WI38 (cell line): ENCODE results near the gene RFX2.
"Not testable (repeated sequence)": the region's sequence is repeated elsewhere in the genome, so short reads cannot be mapped to it uniquely, and the experiment has no call there.

ENCODE experiments used
- H3K4me3 ChIP-seq: 2 replicates; pipeline ENCODE4 v1.5.1; 2011; ENCODE audit warnings: low read depth, mild to moderate bottlenecking, control low read depth, low read length
- CTCF ChIP-seq: IDR thresholded peaks from 2 replicates; pipeline ENCODE4 v1.5.1; 2012; ENCODE audit warnings: low read depth, mild to moderate bottlenecking, control low read depth, low read length

RFX2 gene

GRCh38 chr19:5961969-5962945 is 148.0 kb downstream of the RFX2 start:
- no peak for TF ChIP-seq CTCF
- no peak overlapping the region for H3K4me3 ChIP-seq

GRCh38 chr19:5961641-5961968 is 148.7 kb downstream of the RFX2 start:
- not testable (repeated sequence) for H3K4me3 ChIP-seq

- TF ChIP-seq CTCF: no peak
- no peak overlapping the region for H3K4me3 ChIP-seq
Observed at GRCh38 chr19:5960005-5961001, 150.0 kb downstream of the RFX2 start.

- no peak overlapping the region for H3K4me3 ChIP-seq
- TF ChIP-seq CTCF: no peak
Observed at GRCh38 chr19:5959260-5960004, 150.9 kb downstream of the RFX2 start.

GRCh38 chr19:5958851-5959122 is 151.5 kb downstream of the RFX2 start:
- no peak overlapping the region for H3K4me3 ChIP-seq
- TF ChIP-seq CTCF: no peak

- TF ChIP-seq CTCF: no peak
- H3K4me3 ChIP-seq: no peak overlapping the region
Observed at GRCh38 chr19:5958074-5958850, 152.0 kb downstream of the RFX2 start.

GRCh38 chr19:5957170-5957569 is 153.1 kb downstream of the RFX2 start:
- TF ChIP-seq CTCF: no peak
- no peak overlapping the region for H3K4me3 ChIP-seq
